ENCODE measurements around the gene ABHD12. TPM values are rescaled to one million over a fixed set of nuclear protein-coding genes. Genes with fewer than 3 reads are reported as not detected.

The ABHD12 gene
- total and polyA plus RNA-seq, 2 donors (not counting 1 experiment from before 2014, with no cell fraction given): 79.1 to 84.6 TPM

DNA sequence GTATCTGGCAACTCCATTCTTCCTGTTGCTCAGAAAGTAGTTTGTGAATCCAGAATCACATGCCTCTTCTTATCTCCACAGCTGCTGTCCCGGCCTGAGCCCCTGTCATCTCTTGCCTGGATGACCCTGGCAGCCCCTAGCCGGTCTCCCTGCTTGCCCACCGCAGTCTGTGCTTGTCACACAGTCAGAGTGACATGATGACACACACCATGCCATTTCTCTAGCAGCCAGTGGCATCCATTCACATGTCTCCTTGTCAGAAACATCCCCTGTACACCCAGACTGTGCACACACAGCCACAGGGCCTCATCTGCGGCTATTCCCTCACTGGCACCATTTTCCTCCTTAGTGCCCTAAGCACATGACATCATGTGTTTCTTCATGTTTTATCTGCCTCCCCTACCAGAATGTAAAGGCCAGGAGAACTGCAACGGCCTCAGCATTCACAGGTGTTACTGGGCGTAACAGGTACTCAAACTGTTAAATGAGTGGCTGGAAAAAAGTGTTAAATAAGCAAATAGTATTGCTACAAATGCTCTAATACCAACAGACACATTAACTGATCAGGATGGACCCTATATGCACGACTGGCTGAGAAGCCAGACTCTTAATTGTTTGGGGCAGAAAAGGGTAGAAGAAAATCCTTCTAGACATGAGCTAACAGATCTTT is 9.6 kb downstream of the ABHD12 start:
- TF ChIP-seq, protein P1, sequence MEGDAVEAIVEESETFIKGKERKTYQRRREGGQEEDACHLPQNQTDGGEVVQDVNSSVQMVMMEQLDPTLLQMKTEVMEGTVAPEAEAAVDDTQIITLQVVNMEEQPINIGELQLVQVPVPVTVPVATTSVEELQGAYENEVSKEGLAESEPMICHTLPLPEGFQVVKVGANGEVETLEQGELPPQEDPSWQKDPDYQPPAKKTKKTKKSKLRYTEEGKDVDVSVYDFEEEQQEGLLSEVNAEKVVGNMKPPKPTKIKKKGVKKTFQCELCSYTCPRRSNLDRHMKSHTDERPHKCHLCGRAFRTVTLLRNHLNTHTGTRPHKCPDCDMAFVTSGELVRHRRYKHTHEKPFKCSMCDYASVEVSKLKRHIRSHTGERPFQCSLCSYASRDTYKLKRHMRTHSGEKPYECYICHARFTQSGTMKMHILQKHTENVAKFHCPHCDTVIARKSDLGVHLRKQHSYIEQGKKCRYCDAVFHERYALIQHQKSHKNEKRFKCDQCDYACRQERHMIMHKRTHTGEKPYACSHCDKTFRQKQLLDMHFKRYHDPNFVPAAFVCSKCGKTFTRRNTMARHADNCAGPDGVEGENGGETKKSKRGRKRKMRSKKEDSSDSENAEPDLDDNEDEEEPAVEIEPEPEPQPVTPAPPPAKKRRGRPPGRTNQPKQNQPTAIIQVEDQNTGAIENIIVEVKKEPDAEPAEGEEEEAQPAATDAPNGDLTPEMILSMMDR (conservative IDR thresholded peaks at IDR 0.05 in 1 of 2, IDR thresholded peaks at IDR 0.05 in 1 of 2; ENCODE audit: low read depth in 1 of 2, low read length in 2 of 2): no peak
- TF ChIP-seq EZH2 (IDR thresholded peaks at IDR 0.05; ENCODE audit: low read length, missing control alignments): no peak
- Histone ChIP-seq H3K4me3 (replicated peaks in 1 of 4; ENCODE audit: control extremely low read depth in 1 of 4, insufficient read depth in 1 of 4, low read depth in 3 of 4, low read length in 4 of 4) (no peak overlapping the region), H4K20me1 (ENCODE audit: control insufficient read depth, extremely low read depth, insufficient read depth, low read length) (no peaks in the 10 kb centered on the region), H3K4me2 (ENCODE audit: extremely low read depth, insufficient read depth, low read length) (no peak overlapping the region), H3K27me3 (ENCODE audit: control insufficient read depth, insufficient read depth, low read length) (no peaks in the 10 kb centered on the region), H2AFZ (ENCODE audit: low read length) (no peak overlapping the region), H3K36me3 (ENCODE audit: control insufficient read depth, insufficient read depth, low read length) (no peaks in the 10 kb centered on the region), H3K4me1 (ENCODE audit: control insufficient read depth, extremely low read depth, insufficient read depth, low read length) (no peaks in the 10 kb centered on the region), H3K9me3 (ENCODE audit: control insufficient read depth, insufficient read depth, low read depth, low read length) (no peaks in the 10 kb centered on the region), H3K27ac (ENCODE audit: insufficient read depth, low read length) (no peak overlapping the region), H3K79me2 (ENCODE audit: control insufficient read depth, insufficient read depth, low read length) (peaks cover 86% of the 10 kb centered on the region), H3K9ac (ENCODE audit: insufficient read depth, low read length) (no peak overlapping the region)
- no peak for DNase-seq (ENCODE audit: low read depth in 2 of 2)

DNA sequence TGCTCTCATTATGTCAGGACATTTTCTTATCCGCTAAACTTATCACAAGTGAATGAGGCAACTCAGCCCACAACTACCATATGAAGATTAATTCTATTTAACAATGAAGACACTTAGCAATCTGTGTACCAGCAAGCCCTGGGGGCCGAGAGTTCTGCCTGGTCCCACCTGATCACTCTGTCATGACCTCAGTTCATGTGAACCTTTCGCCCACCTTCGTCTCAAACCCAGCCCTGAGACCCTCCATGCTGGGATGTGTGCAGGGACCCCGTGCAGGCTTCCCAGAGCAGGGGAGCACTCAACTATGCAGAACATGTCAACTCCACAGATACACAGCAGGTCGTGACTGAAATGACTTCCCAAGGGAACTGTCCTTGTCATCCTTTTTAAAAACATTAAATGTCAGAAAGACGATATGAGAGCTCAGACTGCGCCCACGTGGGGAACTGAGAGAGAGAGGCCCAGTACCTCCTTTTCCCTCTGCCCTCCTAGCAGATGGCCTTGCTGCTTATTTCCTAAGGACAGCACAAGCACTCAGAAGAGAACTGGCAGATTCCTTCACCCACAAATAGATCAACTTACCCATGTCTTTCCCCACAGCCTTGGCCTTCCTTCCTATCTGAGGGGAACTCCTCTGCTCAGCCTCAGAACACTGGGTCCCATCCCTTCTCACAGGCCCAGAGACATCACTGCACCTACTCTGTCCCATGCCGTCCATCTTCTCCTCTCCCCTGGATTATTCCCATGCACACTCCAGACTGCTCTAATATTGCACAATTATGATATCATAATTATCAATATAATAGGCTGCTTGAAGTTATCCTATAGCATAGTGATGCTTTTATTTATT is 11.5 kb downstream of the ABHD12 start:
- DNase-seq (ENCODE audit: low read depth in 2 of 2): no peak
- H3K4me2 ChIP-seq (ENCODE audit: extremely low read depth, insufficient read depth, low read length): no peak overlapping the region
- no peak overlapping the region for H2AFZ ChIP-seq (ENCODE audit: low read length)
- H3K9me3 ChIP-seq (ENCODE audit: control insufficient read depth, insufficient read depth, low read depth, low read length): no peaks in the 10 kb centered on the region
- no peaks in the 10 kb centered on the region for H4K20me1 ChIP-seq (ENCODE audit: control insufficient read depth, extremely low read depth, insufficient read depth, low read length)
- H3K36me3 ChIP-seq (ENCODE audit: control insufficient read depth, insufficient read depth, low read length): no peaks in the 10 kb centered on the region
- H3K9ac ChIP-seq (ENCODE audit: insufficient read depth, low read length): no peak overlapping the region
- no peak for TF ChIP-seq EZH2 (IDR thresholded peaks at IDR 0.05; ENCODE audit: low read length, missing control alignments)
- TF ChIP-seq, protein P1 (conservative IDR thresholded peaks at IDR 0.05 in 1 of 2, IDR thresholded peaks at IDR 0.05 in 1 of 2; ENCODE audit: low read depth in 1 of 2, low read length in 2 of 2): no peak
- no peak overlapping the region for H3K4me3 ChIP-seq (replicated peaks in 1 of 4; ENCODE audit: control extremely low read depth in 1 of 4, insufficient read depth in 1 of 4, low read depth in 3 of 4, low read length in 4 of 4)
- peaks cover 83% of the 10 kb centered on the region for H3K79me2 ChIP-seq (ENCODE audit: control insufficient read depth, insufficient read depth, low read length)
- H3K27ac ChIP-seq (ENCODE audit: insufficient read depth, low read length): no peak overlapping the region
- no peaks in the 10 kb centered on the region for H3K4me1 ChIP-seq (ENCODE audit: control insufficient read depth, extremely low read depth, insufficient read depth, low read length)
- H3K27me3 ChIP-seq (ENCODE audit: control insufficient read depth, insufficient read depth, low read length): no peaks in the 10 kb centered on the region

DNA sequence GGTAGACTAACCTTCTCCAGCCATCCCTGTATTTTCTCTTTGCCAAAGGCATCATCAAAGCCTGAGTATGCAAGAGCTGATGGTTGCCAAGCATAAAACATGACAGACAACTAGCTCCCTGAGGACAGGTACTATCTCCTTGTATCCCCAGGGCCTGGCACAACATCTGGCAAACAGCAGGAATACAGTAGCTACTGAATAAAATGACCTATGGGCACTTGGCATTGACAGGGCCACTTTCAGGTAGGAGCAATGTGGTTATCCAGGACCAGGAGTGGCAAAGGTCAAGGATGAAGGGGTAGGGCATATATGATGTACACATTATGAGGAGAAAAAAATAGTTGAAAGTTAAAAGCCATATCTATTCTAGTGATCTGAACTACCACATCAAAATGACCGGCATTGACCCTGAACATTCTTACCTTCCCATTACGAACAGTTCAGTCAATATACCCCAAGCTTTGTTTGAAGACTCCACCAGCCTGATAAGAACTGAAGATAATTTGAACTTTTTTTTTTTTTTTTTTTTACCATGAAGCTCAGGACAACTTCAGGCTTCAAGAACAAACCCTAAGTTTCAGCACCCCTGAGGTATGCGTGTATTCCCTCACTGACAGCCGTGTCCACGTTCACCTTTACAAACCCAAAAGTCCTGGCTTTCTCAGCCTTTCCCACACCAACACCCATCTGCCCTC is 12.3 kb downstream of the ABHD12 start:
- Histone ChIP-seq H3K4me1 (ENCODE audit: control insufficient read depth, extremely low read depth, insufficient read depth, low read length) (no peaks in the 10 kb centered on the region), H3K9ac (ENCODE audit: insufficient read depth, low read length) (no peak overlapping the region), H4K20me1 (ENCODE audit: control insufficient read depth, extremely low read depth, insufficient read depth, low read length) (no peaks in the 10 kb centered on the region), H3K27ac (ENCODE audit: insufficient read depth, low read length) (no peak overlapping the region), H2AFZ (ENCODE audit: low read length) (no peak overlapping the region), H3K9me3 (ENCODE audit: control insufficient read depth, insufficient read depth, low read depth, low read length) (no peaks in the 10 kb centered on the region), H3K79me2 (ENCODE audit: control insufficient read depth, insufficient read depth, low read length) (peaks cover 85% of the 10 kb centered on the region), H3K4me2 (ENCODE audit: extremely low read depth, insufficient read depth, low read length) (no peak overlapping the region), H3K4me3 (replicated peaks in 1 of 4; ENCODE audit: control extremely low read depth in 1 of 4, insufficient read depth in 1 of 4, low read depth in 3 of 4, low read length in 4 of 4) (no peak overlapping the region), H3K36me3 (ENCODE audit: control insufficient read depth, insufficient read depth, low read length) (no peaks in the 10 kb centered on the region), H3K27me3 (ENCODE audit: control insufficient read depth, insufficient read depth, low read length) (no peaks in the 10 kb centered on the region)
- TF ChIP-seq, protein P1 (conservative IDR thresholded peaks at IDR 0.05 in 1 of 2, IDR thresholded peaks at IDR 0.05 in 1 of 2; ENCODE audit: low read depth in 1 of 2, low read length in 2 of 2): no peak
- no peak for TF ChIP-seq EZH2 (IDR thresholded peaks at IDR 0.05; ENCODE audit: low read length, missing control alignments)
- no peak for DNase-seq (ENCODE audit: low read depth in 2 of 2)
